Measurements from ENCODE around the gene ACTR1A. TPM values are rescaled to one million over a fixed set of nuclear protein-coding genes. Genes with fewer than 3 reads are reported as not detected.
A peak's percentile ranks its signal among the peaks of the same experiment; 100 is the strongest.

ACTR1A gene
- total and polyA plus RNA-seq, 2 donors (not counting 1 experiment from before 2014, with no cell fraction given), result 38.3 to 58.3 TPM

DNA sequence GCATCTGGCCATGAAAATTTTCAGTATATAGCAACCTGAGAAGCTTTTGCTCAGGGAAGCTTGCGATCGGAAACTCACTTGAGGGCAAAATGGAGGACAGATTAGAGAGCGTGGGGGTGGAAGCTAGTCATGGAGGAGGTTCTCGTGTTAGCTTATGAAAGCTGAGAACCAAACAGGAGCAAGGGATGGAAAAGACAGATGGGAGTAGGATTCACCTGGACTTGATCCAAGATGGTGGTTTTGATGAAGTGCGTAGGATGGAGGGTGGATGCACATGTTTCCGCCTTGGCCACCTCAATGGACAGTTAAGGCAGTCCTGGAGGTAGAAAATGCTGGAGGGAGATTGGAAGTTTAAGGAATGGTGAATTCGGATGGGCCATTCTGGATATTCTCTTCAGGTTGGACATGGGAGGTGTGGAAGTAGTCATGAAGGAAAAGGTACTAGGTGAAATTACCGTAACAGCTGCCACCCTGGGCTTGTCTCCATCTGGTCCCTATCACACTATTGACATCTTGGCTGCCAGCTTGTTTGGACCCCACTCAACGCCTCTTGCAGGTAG, 44.8 kb downstream of the ACTR1A start:
- CTCF ChIA-PET, result no interaction called here
- Histone ChIP-seq H4K20me1 (ENCODE audit: control insufficient read depth, insufficient read depth, low read length, poor library complexity, severe bottlenecking) (no peaks in the 10 kb centered on the region), H3K9me3 (ENCODE audit: control extremely low read depth in 1 of 3, control insufficient read depth in 2 of 3, insufficient read depth in 1 of 3, low read length in 2 of 3) (no peaks in the 10 kb centered on the region), H3K4me3 (ENCODE audit: control extremely low read depth in 1 of 5, extremely low read depth in 1 of 5, insufficient read depth in 1 of 5, low read depth in 2 of 5, low read length in 4 of 5) (no peak overlapping the region), H3K36me3 (replicated peaks in 1 of 2; ENCODE audit: control extremely low read depth in 1 of 2, control insufficient read depth in 1 of 2, extremely low read depth in 1 of 2, insufficient read depth in 2 of 2, low read length in 1 of 2) (peaks cover 0 to 19% of the 10 kb centered on the region in 2 experiments), H3K9ac (ENCODE audit: low read length) (no peak overlapping the region), H3K27ac (ENCODE audit: low read length in 2 of 2) (no peak overlapping the region), H3K4me1 (ENCODE audit: control insufficient read depth in 2 of 2, insufficient read depth in 2 of 2, low read length in 2 of 2) (peaks cover 15 to 20% of the 10 kb centered on the region in 2 donors), H3K4me2 (replicated peaks; ENCODE audit: low read depth, low read length, poor library complexity, severe bottlenecking) (no peak overlapping the region), H2AFZ (ENCODE audit: insufficient read depth, low read depth, low read length, poor library complexity, severe bottlenecking) (no peak overlapping the region), H3K79me2 (ENCODE audit: control insufficient read depth, insufficient read depth, low read length) (peaks cover 12% of the 10 kb centered on the region), H3K27me3 (replicated peaks in 1 of 4; ENCODE audit: control extremely low read depth in 1 of 4, control insufficient read depth in 3 of 4, insufficient read depth in 4 of 4, low read length in 3 of 4) (peaks cover 0 to 4% (median 0%) of the 10 kb centered on the region in 4 experiments)
- WGBS (ENCODE audit: insufficient coverage), result 92% methylated on average over 7 of the region's 9 CpGs
- intact Hi-C loops (cut with micrococcal nuclease), result no loop called here
- Mint-ChIP-seq H3K27me3 (no peaks in the 10 kb centered on the region), H3K27ac (peak overlapping the region; percentile 33), H3K9me3 (ENCODE audit: insufficient read depth) (no peaks in the 10 kb centered on the region), H3K4me1 (peaks cover 26% of the 10 kb centered on the region), H3K4me3 (no peak overlapping the region)
- TF ChIP-seq, protein P1, sequence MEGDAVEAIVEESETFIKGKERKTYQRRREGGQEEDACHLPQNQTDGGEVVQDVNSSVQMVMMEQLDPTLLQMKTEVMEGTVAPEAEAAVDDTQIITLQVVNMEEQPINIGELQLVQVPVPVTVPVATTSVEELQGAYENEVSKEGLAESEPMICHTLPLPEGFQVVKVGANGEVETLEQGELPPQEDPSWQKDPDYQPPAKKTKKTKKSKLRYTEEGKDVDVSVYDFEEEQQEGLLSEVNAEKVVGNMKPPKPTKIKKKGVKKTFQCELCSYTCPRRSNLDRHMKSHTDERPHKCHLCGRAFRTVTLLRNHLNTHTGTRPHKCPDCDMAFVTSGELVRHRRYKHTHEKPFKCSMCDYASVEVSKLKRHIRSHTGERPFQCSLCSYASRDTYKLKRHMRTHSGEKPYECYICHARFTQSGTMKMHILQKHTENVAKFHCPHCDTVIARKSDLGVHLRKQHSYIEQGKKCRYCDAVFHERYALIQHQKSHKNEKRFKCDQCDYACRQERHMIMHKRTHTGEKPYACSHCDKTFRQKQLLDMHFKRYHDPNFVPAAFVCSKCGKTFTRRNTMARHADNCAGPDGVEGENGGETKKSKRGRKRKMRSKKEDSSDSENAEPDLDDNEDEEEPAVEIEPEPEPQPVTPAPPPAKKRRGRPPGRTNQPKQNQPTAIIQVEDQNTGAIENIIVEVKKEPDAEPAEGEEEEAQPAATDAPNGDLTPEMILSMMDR (IDR thresholded peaks at IDR 0.05), result no peak
- no peak for TF ChIP-seq EZH2 (IDR thresholded peaks at IDR 0.05; ENCODE audit: borderline replicate concordance, insufficient read depth, low read depth, low read length, poor library complexity, severe bottlenecking)
- POLR2A ChIA-PET, result no interaction called here
- ATAC-seq (ENCODE audit: low read depth) (no peak), DNase-seq (no peak)

DNA sequence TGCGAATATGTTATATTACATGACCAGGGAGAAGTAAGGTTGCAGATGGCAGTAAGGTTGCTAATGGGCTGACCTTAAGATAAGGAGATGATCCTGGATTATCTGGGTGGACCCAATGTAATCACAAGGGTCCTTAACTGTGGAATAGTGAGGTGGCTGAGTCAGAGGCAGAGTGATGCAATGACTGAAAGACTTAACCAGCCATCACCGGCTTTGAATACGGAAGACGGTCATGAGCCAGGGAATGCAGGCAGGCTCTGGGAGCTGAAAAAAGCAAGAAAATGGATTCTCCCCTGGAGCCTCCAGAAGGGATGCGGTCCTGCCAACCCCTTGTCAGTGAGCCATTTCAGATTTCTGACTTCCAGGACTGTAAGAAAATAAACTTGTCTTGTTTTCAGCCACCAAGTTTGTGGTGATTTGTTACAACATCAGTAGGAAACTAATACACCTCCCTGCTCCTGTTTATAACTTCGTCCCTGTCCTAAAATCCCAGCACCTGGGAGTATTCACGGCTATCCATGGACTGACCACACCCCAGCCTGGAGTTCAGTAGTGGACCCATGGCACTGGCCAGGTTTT, 46.5 kb downstream of the ACTR1A start:
- Mint-ChIP-seq H3K4me3 (no peak overlapping the region), H3K4me1 (peaks cover 16% of the 10 kb centered on the region), H3K9me3 (ENCODE audit: insufficient read depth) (no peaks in the 10 kb centered on the region), H3K27ac (no peak overlapping the region), H3K27me3 (no peaks in the 10 kb centered on the region)
- ChIA-PET POLR2A (no interaction called here), CTCF (interaction anchor here (0.8 kb wide), 1 partner anchor 63 kb away, joined by 3 read pairs; no protein-coding TSS in a partner anchor)
- Histone ChIP-seq H3K4me3 (ENCODE audit: control extremely low read depth in 1 of 5, extremely low read depth in 1 of 5, insufficient read depth in 1 of 5, low read depth in 2 of 5, low read length in 4 of 5) (no peak overlapping the region), H3K4me2 (replicated peaks; ENCODE audit: low read depth, low read length, poor library complexity, severe bottlenecking) (no peak overlapping the region), H4K20me1 (ENCODE audit: control insufficient read depth, insufficient read depth, low read length, poor library complexity, severe bottlenecking) (peaks cover 10% of the 10 kb centered on the region), H3K9me3 (ENCODE audit: control extremely low read depth in 1 of 3, control insufficient read depth in 2 of 3, insufficient read depth in 1 of 3, low read length in 2 of 3) (no peaks in the 10 kb centered on the region), H3K9ac (ENCODE audit: low read length) (no peak overlapping the region), H3K36me3 (replicated peaks in 1 of 2; ENCODE audit: control extremely low read depth in 1 of 2, control insufficient read depth in 1 of 2, extremely low read depth in 1 of 2, insufficient read depth in 2 of 2, low read length in 1 of 2) (peaks cover 0 to 20% of the 10 kb centered on the region in 2 experiments), H3K79me2 (ENCODE audit: control insufficient read depth, insufficient read depth, low read length) (peaks cover 14% of the 10 kb centered on the region), H3K27me3 (replicated peaks in 1 of 4; ENCODE audit: control extremely low read depth in 1 of 4, control insufficient read depth in 3 of 4, insufficient read depth in 4 of 4, low read length in 3 of 4) (no peaks in the 10 kb centered on the region), H3K4me1 (ENCODE audit: control insufficient read depth in 2 of 2, insufficient read depth in 2 of 2, low read length in 2 of 2) (peaks cover 12% of the 10 kb centered on the region in 2 donors), H2AFZ (ENCODE audit: insufficient read depth, low read depth, low read length, poor library complexity, severe bottlenecking) (no peak overlapping the region), H3K27ac (ENCODE audit: low read length in 2 of 2) (no peak overlapping the region)
- intact Hi-C loops (cut with micrococcal nuclease), result no loop called here
- ATAC-seq (ENCODE audit: low read depth) (no peak), DNase-seq (no peak)
- TF ChIP-seq, protein P1 (IDR thresholded peaks at IDR 0.05), result no peak
- TF ChIP-seq EZH2 (IDR thresholded peaks at IDR 0.05; ENCODE audit: borderline replicate concordance, insufficient read depth, low read depth, low read length, poor library complexity, severe bottlenecking), result no peak
- WGBS (ENCODE audit: insufficient coverage), result 97% methylated on average over 6 of the region's 7 CpGs
